Smooth muscle cell (in vitro differentiated cells): ENCODE measurements around the gene SAMD5. TPM values are rescaled to one million over a fixed set of nuclear protein-coding genes. Genes with fewer than 3 reads are reported as not detected.
"Not testable (repeated sequence)": the region's sequence is repeated elsewhere in the genome, so short reads cannot be mapped to it uniquely, and the experiment has no call there.

ENCODE experiments used
- DNase-seq: peaks from one replicate; lab custom pipeline; 2025; ENCODE audit not compliant: unreplicated experiment; lab: John Stamatoyannopoulos, UW
- H2AFZ ChIP-seq: fragments of 200-600 bp; sonication (generic); 2 replicates; pipeline ENCODE4 v1.6.0; 2016; ENCODE audit warnings: antibody characterized with exemption, low read depth, mild to moderate bottlenecking
- H3F3A ChIP-seq: fragments of 200-600 bp; sonication (generic); 2 replicates; pipeline ENCODE4 v1.6.0; 2017; ENCODE audit warnings: antibody characterized with exemption, low read depth
- H3K27ac ChIP-seq: fragments of 200-600 bp; sonication (generic); 2 replicates; pipeline ENCODE4 v1.5.1; 2016; ENCODE audit warnings: low read depth, mild to moderate bottlenecking
- H3K27me3 ChIP-seq: fragments of 200-600 bp; sonication (generic); 2 replicates; pipeline ENCODE4 v1.6.1; 2016; ENCODE audit warnings: low read depth, mild to moderate bottlenecking
- H3K36me3 ChIP-seq: fragments of 200-600 bp; sonication (generic); 2 replicates; pipeline ENCODE4 v1.5.1; 2016; ENCODE audit warnings: low read depth
- H3K4me1 ChIP-seq: fragments of 200-600 bp; sonication (generic); 2 replicates; pipeline ENCODE4 v1.5.1; 2016; ENCODE audit warnings: low read depth
- H3K4me2 ChIP-seq: fragments of 200-600 bp; sonication (generic); 2 replicates; pipeline ENCODE4 v1.6.0; 2016; ENCODE audit warnings: mild to moderate bottlenecking
- H3K4me3 ChIP-seq: fragments of 200-600 bp; sonication (generic); 2 replicates; pipeline ENCODE4 v1.5.1; 2016; ENCODE audit warnings: mild to moderate bottlenecking
- H3K79me2 ChIP-seq: fragments of 200-600 bp; sonication (generic); 2 replicates; pipeline ENCODE4 v1.6.0; 2016; ENCODE audit warnings: low read depth, mild to moderate bottlenecking
- H3K9ac ChIP-seq: fragments of 200-600 bp; sonication (generic); 2 replicates; pipeline ENCODE4 v1.6.0; 2016; ENCODE audit warnings: low read depth
- H3K9me3 ChIP-seq: fragments of 200-600 bp; sonication (generic); replicated peaks from 2 replicates; pipeline ENCODE4 v1.5.1; 2016; ENCODE audit warnings: low read depth
- H4K20me1 ChIP-seq: fragments of 200-600 bp; sonication (generic); 2 replicates; pipeline ENCODE4 v1.6.0; 2016; ENCODE audit warnings: low read depth
- CTCF ChIP-seq: fragments of 200-600 bp; sonication (generic); IDR thresholded peaks from 2 replicates; pipeline ENCODE4 v1.5.1; 2017; ENCODE audit warnings: borderline replicate concordance, mild to moderate bottlenecking, antibody characterized with exemption; ENCODE audit not compliant: insufficient read depth, poor library complexity, severe bottlenecking
- WGBS: methylation state at CpG from one replicate; pipeline ENCODE4 v1.1.7; 2016; ENCODE audit warnings: low lambda C conversion rate; 5-methylcytosine and 5-hydroxymethylcytosine counted together
- polyA plus RNA-seq: library from polyadenylated mRNA; unstranded; fragments of >200 nt; fragmentation: Nextera tagmentation; extraction: Ambion mirVana; gene quantifications from 2 replicates; pipeline ENCODE4 v1.2.1, GENCODE V29; 2016
- total RNA-seq: library from RNA; depleted of rRNA; stranded (reverse); fragments of >200 nt; gene quantifications from 2 replicates; pipeline ENCODE4 v1.2.3, GENCODE V29; 2014

The SAMD5 gene
- total and polyA plus RNA-seq, 2 experiments from 2014 or later, result 2.9 to 10.3 TPM

- Histone ChIP-seq H3K36me3 (no peaks in the 10 kb centered on the region), H3F3A (peaks cover 3% of the 10 kb centered on the region), H4K20me1 (no peaks in the 10 kb centered on the region), H3K9me3 (no peaks in the 10 kb centered on the region), H3K27ac (no peak overlapping the region), H2AFZ (no peak overlapping the region), H3K4me3 (no peak overlapping the region), H3K27me3 (no peaks in the 10 kb centered on the region), H3K9ac (no peak overlapping the region), H3K4me1 (peaks cover 10% of the 10 kb centered on the region), H3K4me2 (peak overlapping the region; percentile 3), H3K79me2 (peaks cover 17% of the 10 kb centered on the region)
- TF ChIP-seq CTCF, result no peak
- WGBS, result 80% methylated on average over 6 of the region's 6 CpGs
- no peak for DNase-seq
Measured at GRCh38 chr6:147538821-147539220, 30.3 kb downstream of the SAMD5 start.

GRCh38 chr6:147540075-147540474, 31.6 kb downstream of the SAMD5 start:
- peaks cover 22% of the 10 kb centered on the region for H3K79me2 ChIP-seq
- H3K9me3 ChIP-seq, result no peaks in the 10 kb centered on the region
- peak overlapping the region; percentile 71 for H2AFZ ChIP-seq
- H3F3A ChIP-seq, result peaks cover 3% of the 10 kb centered on the region
- H3K4me3 ChIP-seq, result no peak overlapping the region
- H4K20me1 ChIP-seq, result no peaks in the 10 kb centered on the region
- H3K9ac ChIP-seq, result no peak overlapping the region
- H3K36me3 ChIP-seq, result no peaks in the 10 kb centered on the region
- no peak for DNase-seq
- 63% methylated on average over 5 of the region's 5 CpGs for WGBS
- H3K27me3 ChIP-seq, result no peaks in the 10 kb centered on the region
- peak overlapping the region; percentile 34 for H3K27ac ChIP-seq
- TF ChIP-seq CTCF, result no peak
- H3K4me1 ChIP-seq, result peaks cover 8% of the 10 kb centered on the region
- H3K4me2 ChIP-seq, result peak overlapping the region; percentile 69

GRCh38 chr6:147542436-147542835, 33.9 kb downstream of the SAMD5 start:
- H2AFZ ChIP-seq, H3K9ac ChIP-seq, H3K4me3 ChIP-seq, H3K36me3 ChIP-seq, H3K9me3 ChIP-seq, H3F3A ChIP-seq, H3K4me1 ChIP-seq, DNase-seq, H4K20me1 ChIP-seq, H3K27me3 ChIP-seq: not testable (repeated sequence)
- 67% methylated on average over 4 of the region's 4 CpGs for WGBS
- Histone ChIP-seq H3K79me2 (peaks cover 17% of the 10 kb centered on the region), H3K4me2 (peak overlapping the region; percentile 59), H3K27ac (peak overlapping the region; percentile 5)

- no peaks in the 10 kb centered on the region for H3K9me3 ChIP-seq
- no peaks in the 10 kb centered on the region for H3K36me3 ChIP-seq
- peaks cover 8% of the 10 kb centered on the region for H3K4me1 ChIP-seq
- H3K79me2 ChIP-seq, result peaks cover 12% of the 10 kb centered on the region
- no peak for DNase-seq
- TF ChIP-seq CTCF, result no peak
- WGBS, result 97% methylated on average over 2 of the region's 2 CpGs
- H3K4me3 ChIP-seq, result no peak overlapping the region
- H3K27me3 ChIP-seq, result no peaks in the 10 kb centered on the region
- no peak overlapping the region for H3K9ac ChIP-seq
- H3F3A ChIP-seq, result peaks cover 3% of the 10 kb centered on the region
- H4K20me1 ChIP-seq, result no peaks in the 10 kb centered on the region
- no peak overlapping the region for H2AFZ ChIP-seq
- no peak overlapping the region for H3K27ac ChIP-seq
- H3K4me2 ChIP-seq, result no peak overlapping the region
Measured at GRCh38 chr6:147544420-147544819, 35.9 kb downstream of the SAMD5 start.
